HG02943 (cell line): Measurements from ENCODE around the gene METRNL.
"Not testable (repeated sequence)": the region's sequence is repeated elsewhere in the genome, so short reads cannot be mapped to it uniquely, and the experiment has no call there.

Source experiments
- ATAC-seq: cut with Tn5 transposase; IDR thresholded peaks from one replicate; pipeline ENCODE4 v1.9.1; 2021; ENCODE audit warnings: mild to moderate bottlenecking, low read depth, moderate library complexity; ENCODE audit not compliant: unreplicated experiment

METRNL gene

DNA sequence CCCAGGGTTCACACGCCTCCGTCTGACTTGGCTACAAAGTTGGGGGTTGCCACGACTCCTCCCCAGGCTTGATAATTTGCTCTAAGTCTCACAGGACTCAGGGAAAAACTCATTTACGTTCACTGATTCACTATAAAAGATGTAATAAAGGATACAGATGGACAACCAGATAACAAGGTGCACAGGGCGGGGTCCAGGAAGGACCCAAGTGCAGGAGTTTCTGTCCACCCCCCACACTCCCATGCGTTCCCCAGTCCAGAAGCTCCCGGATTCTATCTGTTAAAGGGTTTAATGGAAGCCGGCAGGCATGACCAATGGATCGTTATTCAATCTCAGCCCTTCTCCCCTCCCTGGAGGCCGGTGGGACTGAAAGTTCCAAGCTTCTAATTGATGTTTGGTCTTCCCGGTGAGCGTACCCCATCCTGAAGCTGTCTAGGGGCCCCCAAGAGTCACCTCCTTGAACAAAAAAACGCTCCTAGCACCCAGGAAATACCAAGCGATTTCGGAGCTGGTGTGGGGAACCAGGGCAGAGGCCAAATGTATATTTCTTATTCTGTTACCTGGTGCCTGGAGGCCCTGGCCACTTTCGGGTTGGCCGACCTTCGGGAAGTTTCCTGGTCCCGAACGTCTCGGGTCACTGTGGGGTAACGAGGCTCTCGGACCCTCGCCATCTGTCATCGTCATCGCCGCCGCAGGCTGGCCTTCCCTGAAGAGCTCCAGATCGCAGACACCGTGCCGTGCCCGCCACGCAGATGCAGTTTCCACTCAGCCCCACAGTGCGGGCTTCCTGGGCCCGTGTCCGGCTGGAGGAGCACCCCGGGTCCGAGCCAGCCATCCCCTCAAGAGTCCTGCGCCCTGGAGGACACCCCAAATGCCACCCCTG, 13.5 kb upstream of the METRNL start:
- no peak for ATAC-seq

DNA sequence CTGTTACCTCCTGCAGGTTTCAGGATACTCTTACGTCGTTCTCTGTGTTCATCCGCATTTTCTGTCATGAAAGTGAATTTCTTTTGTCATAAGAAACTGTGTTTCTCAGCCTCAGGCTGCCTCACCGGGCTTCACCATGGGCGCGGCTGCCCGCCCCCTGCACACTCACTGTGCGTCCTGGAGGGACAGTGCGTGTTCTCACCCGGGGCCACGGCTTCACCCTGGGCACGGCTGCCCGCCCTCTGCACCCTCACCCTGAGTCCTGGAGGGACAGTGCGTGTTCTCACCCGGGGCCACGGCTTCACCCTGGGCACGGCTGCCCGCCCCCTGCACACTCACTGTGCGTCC, 12.9 kb upstream of the METRNL start:
- ATAC-seq, result not testable (repeated sequence)

DNA sequence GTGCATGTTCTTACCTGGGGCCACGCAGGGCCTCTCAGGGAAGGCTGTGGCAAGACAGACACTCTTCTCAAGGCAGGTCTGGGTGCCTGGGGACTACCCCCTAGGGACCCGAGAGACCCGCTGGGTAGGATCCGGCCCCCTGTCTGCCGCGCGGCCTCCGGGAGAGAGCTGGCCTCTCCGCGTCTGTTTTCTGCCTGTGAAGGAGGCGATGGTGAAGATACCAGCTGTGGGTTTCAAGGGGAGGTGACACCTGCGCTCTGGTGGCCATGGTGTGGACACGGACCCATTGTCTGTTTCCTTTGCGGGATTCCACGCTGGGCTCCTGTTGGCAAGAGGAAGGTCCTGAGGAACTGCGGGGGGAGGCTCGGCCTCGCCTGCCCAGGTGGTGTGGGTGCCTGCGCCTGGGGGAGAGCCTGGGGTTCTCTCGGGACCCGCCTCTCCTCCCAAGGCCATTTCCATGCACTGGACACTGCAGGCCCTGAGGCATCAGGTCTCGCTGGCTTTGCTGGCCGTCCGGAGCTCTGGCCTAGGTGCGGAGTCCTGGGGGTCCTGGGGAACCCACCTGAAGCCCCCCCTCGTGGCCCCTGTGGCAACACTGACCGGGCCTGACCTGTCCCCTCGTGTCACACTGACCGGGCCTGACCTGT, 12.2 kb upstream of the METRNL start:
- no peak for ATAC-seq

DNA sequence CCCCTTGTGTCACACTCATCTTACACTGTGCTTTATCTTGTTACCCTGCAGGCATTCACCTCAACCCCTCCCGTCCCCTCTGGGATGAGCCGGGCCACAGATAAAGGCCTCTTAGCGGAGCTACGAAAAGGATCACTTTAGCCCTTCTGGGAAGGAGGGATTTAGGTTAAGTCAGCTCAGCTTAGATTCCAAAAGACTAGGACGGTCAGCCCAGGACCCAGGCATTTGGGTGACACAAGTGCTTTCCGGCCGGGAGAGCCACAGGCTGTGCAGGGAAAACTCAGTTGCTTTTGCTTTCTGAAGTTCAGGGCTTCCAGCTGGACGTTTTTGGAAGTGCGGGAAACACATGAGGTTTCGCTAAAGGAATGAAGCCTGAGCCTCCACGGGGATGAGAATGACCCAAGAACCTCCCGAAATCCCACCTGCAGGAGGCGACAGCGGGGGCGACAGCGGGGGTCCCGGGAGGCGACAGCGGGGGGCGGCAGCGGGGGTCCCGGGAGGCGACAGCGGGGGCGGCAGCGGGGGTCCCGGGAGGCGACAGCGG, 11.6 kb upstream of the METRNL start:
- ATAC-seq, result no peak

DNA sequence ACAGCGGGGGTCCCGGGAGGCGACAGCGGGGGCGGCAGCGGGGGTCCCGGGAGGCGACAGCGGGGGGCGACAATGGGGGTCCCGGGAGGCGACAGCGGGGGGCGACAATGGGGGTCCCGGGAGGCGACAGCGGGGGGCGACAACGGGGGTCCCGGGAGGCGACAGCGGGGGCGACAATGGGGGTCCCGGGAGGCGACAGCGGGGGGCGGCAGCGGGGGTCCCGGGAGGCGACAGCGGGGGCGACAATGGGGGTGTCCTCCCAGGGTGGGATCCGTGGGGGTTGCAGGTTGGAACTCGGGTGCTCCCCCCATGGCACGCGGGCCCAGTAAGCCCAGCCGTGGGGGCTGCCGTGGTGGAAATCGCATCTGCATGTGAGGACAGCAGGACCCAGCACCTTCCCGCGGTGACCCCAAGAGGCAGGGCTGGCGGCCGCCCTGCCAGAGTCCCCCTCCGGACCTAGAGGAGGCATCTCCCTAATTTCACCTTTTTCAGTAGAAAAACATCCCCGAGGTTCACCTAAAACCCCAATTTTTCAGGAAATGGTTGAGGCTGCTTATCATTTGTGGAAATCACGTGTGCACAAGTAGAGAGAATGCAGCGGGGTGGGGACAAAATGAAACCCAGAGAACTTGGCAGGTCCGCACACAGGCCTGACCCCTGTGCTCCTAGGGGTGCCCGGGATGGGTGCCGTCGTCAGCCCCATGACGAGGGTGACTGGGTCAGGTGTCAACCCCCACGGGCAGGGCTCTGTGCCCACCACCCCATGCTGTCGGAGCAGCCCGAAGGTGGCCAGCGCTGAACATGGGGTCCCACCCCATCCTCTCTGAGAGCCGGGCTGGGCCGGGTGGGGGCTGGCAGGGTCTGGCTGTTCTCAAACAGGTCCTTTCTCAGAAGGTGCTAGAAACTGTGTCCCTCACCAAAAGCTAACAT, 10.5 kb upstream of the METRNL start:
- ATAC-seq, result no peak

DNA sequence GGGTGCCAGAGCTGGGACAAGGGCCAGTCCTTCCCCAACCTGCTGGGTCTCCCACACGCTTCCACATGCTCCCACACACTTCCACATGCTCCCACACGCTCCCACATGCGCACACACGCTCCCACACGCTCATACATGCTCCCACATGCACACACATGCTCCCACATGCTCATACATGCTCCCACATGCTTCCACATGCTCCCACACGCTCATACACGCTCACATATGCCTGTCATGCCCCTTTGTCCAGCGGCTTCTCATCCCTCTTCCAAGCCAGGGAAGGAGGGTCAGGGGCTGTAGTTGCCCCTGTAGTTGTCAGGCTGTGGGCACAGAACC, 9.9 kb upstream of the METRNL start:
- no peak for ATAC-seq

DNA sequence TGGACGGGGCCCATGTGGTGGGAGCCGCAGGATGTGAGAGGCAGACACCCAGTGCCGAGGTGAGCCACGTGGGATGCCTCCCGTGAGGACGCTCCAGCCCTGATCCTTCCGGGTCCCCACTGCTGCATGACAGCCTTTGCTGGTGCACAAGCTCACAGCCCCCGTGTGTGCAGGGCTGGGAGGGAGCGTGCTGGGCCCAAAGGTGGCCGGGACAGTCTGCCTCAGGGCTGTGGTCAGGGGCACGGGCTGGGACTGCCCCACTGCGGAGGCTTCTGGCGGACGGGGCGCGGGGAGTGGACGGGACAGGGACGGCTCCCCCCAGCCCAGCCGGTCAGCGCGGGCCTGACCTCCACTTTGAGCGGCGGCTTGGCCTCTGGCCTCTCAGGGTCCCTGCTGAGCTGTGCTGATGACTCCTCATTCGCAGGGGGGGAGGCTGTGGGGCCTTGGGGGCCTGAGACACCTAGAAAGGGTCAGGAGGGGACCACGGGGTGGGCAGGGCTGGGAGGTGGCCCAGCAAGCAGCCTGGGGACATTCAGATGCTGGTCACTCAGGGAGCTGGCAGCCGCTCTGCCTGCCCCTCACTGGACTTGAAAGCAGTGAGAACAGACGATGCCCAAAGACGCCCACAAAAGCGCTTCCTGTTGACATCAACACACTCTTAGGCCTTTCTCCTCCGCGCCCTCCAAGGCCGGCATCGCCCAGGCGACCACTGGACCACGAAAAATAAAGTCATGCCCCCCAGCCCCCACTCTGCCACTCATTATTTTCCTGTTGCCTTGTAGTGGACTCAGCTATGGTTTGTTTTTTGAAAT, 9.3 kb upstream of the METRNL start:
- ATAC-seq, result no peak

DNA sequence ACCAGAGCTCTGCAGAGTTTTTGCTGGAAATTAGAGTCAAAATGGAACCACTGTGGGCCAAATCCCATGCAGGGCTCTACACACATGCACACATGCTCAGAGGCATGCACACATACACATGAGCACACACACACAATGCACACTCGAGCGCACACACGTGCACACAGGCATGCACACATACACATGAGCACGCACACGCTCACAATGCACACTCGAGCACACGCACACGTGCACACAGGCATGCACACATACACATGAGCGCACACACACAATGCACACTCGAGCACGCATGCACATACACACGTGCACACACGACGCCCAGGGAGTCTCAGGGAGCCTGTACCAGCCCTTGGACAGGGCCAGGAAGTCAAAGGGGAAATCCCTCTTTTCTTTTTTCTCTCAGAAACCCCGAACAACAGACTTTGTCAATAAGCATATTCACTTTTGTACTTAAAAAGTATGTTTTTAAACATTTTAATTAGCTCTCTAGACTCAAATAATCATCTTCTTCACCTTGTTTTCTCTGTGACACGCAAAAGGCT, 8.5 kb upstream of the METRNL start:
- no peak for ATAC-seq

DNA sequence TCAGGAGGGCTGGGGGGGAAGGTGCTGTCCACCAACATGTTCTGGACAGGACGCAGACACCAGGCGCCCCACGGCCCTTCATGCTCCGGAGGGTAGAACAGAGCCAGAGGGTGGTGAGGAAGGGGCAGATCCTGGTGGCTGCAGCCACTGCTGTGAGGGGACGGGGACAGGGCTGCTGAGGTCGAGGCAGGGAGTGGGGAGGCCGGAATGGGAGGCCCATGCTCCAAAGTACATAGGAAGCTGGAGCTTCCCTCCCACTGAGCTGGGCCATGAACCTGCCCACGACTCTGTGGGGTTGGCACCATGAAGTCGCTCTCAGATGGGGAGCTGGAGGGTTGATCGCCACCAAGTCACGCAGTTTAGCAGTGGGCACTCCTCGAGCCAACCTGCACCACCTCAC, 8.0 kb upstream of the METRNL start:
- no peak for ATAC-seq

DNA sequence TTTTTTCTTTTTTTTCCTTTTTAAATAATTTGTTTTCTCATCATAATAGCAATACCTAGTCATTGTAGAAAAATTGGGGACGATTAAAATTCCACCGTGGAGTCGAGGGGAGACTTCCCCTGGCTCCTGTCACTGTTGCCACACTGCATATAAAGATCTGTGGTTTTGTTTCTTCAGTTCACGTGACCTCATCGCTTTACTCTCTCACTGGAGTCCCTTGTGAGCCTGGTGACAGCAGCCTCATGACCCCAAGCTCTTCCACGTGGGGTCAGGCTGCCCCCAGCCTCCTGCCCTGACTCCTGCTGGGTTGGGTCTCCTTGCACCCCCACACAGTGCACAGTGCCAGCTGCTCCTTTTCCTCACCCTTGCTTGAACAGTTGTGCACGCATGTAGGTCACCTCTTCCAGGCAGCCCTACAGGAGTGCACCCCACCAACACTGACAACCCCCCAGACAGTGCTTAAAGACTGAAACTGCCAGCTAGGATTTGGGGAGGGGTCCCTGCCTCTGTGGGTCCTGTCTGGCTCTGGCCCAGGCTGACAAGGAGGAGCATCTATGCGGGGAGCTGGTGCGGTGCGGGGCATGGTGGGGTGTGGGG, 7.3 kb upstream of the METRNL start:
- ATAC-seq, result no peak

DNA sequence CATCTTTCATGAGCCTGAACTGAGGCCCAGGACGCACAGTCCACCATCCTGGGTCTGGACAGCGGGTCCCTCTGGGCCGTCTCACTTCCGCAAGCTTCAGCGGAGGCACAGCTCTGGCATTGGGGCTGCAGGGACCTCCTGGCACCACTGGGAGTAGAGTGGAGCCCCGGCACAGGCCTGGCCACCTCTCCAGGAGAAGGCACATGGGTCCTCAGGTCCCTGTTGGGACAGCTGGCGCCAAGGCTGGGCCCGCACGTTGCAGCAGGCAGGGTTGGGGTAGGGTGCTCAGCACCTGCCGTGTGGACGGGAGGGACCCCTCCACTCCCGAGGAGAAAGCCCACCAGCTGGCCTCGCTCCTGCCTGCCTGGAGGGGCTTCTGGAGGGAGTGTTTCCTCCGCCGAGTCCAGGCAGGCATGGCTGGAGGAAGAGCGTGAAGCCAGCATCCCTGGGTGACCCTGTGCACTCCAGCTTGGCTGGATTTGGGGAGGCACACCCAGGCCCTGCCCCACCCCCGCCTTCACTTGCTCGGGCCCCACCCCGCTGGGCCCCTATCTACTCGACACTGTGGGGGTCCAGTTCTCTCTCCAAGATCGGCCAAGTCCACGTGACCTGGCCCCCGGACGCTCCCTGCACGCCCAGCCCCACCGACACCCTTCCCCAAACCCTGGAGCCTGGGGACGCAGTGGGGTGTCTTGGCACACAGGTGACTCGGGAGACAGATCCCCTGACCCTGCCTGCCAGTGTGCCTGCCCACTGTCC, 6.6 kb upstream of the METRNL start:
- ATAC-seq, result no peak

DNA sequence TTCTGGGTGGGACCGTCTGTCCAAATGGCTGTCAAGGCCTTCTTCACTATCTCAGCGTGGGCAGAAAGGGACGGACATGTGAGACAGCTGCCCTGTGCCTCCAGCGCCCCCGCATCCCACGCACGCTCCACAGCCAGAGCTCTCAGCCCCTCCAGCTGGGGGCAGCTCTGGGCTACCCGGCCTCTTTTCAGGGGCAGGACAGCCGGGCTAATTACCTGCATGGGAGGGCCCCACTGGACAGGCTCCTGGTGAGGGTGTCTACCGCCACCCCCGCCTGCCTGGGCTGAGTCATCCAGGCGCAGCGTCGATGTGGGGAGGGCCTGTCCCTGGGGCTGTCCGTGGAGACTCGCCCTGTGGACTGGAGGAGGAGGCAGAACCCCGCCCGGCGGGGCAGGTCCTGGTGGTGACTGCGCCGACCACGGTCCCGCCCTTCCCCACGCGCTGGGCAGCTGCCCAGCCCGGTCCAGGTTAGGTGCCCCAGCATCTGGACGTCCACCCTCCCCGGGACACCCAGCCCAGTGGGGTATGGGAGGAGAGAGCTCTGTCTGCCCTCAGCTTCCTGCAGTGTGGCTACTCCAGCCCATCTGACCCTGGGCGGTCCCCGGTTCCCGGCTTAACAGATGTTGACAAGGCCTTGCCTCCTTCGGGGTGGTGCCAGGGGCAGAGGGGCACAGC, 5.9 kb upstream of the METRNL start:
- ATAC-seq, result no peak

DNA sequence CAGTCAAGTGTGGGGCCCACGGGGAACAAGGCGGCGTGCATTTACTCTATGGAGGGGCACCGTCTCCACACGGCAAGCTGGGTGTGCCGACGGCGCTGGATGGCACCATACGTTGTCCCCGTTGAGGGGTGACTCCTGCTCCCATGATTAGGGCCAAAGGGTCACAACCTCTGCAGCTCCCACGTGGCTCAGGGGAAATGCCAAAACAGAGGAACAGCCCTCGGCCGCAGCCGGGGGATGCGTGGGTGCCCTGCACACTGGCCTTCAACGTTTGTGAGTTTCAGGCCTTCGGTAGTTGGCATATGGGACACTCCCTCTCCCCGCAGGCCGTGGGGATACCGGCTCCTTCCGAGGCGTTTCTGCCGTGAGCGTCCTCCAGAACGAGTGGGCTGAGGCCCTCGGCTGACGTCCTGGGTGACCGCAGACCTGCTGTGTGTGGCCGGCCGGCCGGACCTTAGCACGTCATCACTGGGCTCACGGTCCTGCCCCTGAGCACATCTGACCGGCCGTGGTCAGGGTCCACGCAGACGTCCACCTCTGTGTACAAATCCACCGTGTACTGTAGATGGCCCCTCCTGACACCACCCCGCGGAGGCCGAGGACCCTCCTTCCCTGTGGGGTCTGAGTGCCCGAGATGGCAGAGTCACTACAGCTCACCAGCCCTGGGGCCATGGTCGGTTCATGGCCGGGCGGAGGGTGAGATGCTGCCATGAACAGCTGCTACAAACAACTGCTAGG, 4.8 kb upstream of the METRNL start:
- no peak for ATAC-seq

DNA sequence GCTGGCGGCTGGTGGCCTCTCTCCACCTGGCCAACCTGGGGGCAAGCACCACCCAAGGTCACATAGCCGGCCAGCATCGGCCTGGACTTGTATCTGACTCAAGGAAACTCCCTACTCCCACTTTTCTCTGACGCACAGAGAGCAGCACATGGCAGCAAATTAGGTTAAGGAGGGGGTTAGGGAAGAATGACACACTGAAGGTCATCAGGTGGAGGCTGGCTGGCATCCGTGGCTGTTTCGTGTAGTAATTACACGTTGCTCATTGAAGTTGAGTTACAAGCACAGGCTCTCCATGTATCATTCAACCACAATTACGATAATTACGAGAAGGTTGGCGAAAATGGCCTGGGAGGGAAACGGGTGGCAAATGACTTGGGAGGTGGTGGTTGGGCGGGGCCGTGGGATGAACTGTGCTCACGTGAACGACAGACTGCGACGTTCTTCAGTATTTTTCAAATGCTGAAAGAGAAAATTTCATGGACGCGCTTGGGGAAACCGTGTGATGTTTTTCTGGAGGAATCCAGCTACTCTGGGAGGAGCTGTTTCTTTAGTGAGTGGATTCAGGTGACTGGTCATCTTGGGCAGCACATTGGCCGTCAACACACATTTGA, 4.0 kb upstream of the METRNL start:
- no peak for ATAC-seq

DNA sequence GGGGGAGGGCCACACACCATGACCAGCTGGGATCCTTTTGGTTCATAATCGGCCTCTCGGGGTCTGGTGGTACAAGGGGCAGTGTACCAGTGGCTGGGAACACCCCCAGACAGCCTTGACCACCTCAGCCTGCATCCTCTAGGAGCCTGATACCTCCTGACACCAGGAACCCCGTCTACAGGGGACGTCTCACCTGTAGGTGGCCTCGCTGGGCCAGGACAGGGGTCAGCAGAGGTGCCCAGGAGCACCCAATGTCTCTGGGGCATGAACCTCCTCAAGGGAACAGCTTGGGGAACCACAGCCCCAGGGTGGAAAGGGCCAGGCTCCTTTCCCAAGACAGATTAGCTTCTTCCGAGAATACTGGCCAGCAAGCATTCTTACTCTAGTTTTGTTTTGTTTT, 2.5 kb upstream of the METRNL start:
- ATAC-seq, result no peak

DNA sequence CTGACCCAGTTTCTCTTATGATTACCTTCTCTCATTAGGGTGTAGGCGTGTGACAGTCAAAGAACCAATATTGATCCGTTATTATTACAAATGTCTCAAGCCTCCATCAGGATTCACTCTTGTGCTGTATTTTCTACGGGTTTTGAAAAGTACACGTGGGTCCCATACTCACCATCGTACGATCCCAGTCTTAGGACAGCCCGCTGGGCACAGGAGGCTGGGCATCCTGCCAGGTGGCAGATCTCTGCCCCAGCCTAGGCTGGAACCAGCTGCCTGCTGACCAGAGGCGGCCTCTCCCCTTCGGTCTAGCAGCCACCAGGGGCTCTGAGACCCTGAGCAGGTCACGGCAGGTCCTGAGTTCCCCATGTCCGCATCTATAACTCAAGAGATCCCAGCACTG, 2.0 kb upstream of the METRNL start:
- no peak for ATAC-seq

DNA sequence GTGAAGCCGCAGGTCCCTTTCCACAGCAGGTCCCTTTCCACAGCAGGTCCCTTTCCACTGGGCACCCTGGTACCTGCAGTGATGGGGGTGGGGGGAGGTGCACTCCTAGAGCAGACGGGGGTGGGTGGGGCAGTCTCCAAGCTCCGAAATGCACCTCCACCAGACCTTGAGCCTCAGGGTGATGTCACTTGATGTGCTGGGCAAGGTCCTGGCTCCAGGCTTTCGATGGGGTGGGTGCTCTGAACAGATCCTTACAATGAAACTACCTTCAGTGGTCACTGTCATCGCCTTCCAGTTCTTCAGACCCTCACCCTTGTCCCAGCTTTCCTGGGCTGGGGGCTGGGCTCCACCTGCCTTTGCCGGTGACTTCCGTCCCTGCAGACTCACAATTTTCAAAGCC, 1.5 kb upstream of the METRNL start:
- no peak for ATAC-seq
